H1 (cell line): Measurements from ENCODE around the gene SCMH1. TPM values are rescaled to one million over a fixed set of nuclear protein-coding genes. Genes with fewer than 3 reads are reported as not detected.

Experiments
- BACH1 ChIP-seq: IDR thresholded peaks from 2 replicates; pipeline ENCODE4 v1.6.1; 2012; ENCODE audit warnings: low read length, improper control_type of control experiment
- CBX5 ChIP-seq: fragments of 300-800, 300-1000 bp; sonication (generic); IDR thresholded peaks from 2 replicates; pipeline ENCODE4 v1.7.1; 2016; ENCODE audit warnings: antibody characterized with exemption, low read length, low read depth
- POU5F1 ChIP-seq: IDR thresholded peaks from 2 replicates; pipeline ENCODE4 v1.6.1; 2011; ENCODE audit warnings: low read depth, mild to moderate bottlenecking, low read length, moderate library complexity
- SP4 ChIP-seq: IDR thresholded peaks from 2 replicates; pipeline ENCODE4 v1.6.1; 2012; ENCODE audit warnings: low read length, inconsistent platforms
- polyA plus RNA-seq, 7 experiments: library from polyadenylated mRNA; depleted of rRNA in 3 of 7; stranded (reverse) in 5 of 7; unstranded in 2 of 7; fragments of >200 nt in 5 of 7; fragments of 200-250 nt in 2 of 7; gene quantifications; 1 replicate in 5 of 7; 2 replicates in 1 of 7; 4 replicates in 1 of 7; pipeline versions ENCODE4 v1.2.1 to v1.2.3, GENCODE V29; 2011 to 2013; ENCODE audit warnings: missing spikeins in 2 of 7, mixed read lengths in 2 of 7
- total RNA-seq: library from RNA; stranded (reverse); fragmentation: NEBNext Ultra II Directional; extraction: Animal tissue kit (Norgen Biotek cat#: 25700); gene quantifications from 2 replicates; pipeline ENCODE4 v1.2.1, GENCODE V29; 2021

Gene SCMH1
- total and polyA plus RNA-seq, 2 of the 8 experiments (the other 6 are each of a cell fraction or from before 2014, with no cell fraction given) = 16.6 to 30.7 TPM

- no peak for TF ChIP-seq POU5F1
- TF ChIP-seq CBX5 = no peak
- no peak for TF ChIP-seq SP4
- TF ChIP-seq BACH1 = no peak
Observed at GRCh38 chr1:41015897-41016470, 226.1 kb downstream of the SCMH1 start (continued).
